ENCODE data around the gene MARCHF10.
"Not testable (repeated sequence)": the region's sequence is repeated elsewhere in the genome, so short reads cannot be mapped to it uniquely, and the experiment has no call there.

The MARCHF10 gene

DNA sequence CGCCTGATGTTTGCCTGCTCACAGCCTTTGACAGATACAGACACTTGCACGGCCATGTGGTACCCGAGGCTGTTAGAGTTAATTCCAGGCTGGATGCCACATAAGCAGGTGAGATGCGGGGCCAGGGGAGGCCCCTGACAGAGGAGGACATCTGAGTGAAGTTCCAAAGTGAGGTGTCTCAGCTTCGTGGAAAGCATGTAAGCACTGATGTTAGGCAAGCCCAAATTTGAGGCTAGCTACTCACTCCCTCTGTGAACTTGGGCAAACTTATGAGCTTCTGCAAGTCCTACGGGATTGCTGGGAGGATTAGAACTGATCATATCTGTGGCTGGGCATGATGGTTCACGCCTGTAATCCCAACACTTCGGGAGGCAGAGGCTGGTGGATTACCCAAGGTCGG, 39.3 kb upstream of the MARCHF10 start:
- no peak overlapping the region for H2BK12ac ChIP-seq (ENCODE audit: low read length in 2 of 2)
- no peak overlapping the region for H2BK120ac ChIP-seq (ENCODE audit: low read depth, low read length)
- no peaks in the 10 kb centered on the region for H3K4me1 ChIP-seq (ENCODE audit: control insufficient read depth, insufficient read depth, low read depth, low read length)

DNA sequence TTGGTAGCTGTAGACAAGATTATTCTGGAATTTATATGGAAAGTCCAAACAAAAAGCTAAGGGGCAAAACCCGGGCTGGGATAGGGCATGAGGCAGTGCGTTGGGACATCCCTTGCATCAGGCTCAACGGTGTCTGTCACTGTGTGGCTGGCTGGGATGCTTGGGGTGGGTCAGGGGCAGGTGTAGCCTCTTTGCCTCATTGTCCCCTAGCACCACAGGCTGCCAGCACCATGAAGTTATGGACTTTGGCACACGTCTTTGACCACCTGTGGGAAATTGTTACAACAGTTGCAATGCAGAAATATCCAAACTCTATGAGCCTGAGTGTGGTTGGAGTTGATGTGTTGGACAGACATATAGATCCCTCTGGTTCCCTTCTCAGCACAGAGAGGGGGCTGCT, 32.8 kb upstream of the MARCHF10 start:
- Histone ChIP-seq H3K4ac (ENCODE audit: low read depth in 1 of 2, low read length in 2 of 2) (no peak overlapping the region), H2AFZ (ENCODE audit: low read depth, low read length) (no peak overlapping the region)
- 95% methylated on average over 4 of the region's 4 CpGs for WGBS

More for the DNA sequence above, 39.3 kb upstream of the MARCHF10 start:
- no peak overlapping the region for H2AFZ ChIP-seq (ENCODE audit: low read depth, low read length)
- H4K8ac ChIP-seq (ENCODE audit: low read length): no peak overlapping the region
- no peaks in the 10 kb centered on the region for H3K79me1 ChIP-seq (replicated peaks; ENCODE audit: low read length, poor library complexity, severe bottlenecking)
- no peak overlapping the region for H4K91ac ChIP-seq (ENCODE audit: low read length)
- H3K9ac ChIP-seq (ENCODE audit: low read length): no peak overlapping the region
- no peak overlapping the region for H2AK5ac ChIP-seq (ENCODE audit: low read length, severe bottlenecking)
- no peak overlapping the region for H3K27ac ChIP-seq (ENCODE audit: low read length, poor library complexity, severe bottlenecking)
- H3K4ac ChIP-seq (ENCODE audit: low read depth in 1 of 2, low read length in 2 of 2): no peak overlapping the region
- H3K18ac ChIP-seq (ENCODE audit: low read depth in 1 of 2, low read length in 2 of 2): no peak overlapping the region
- no peak overlapping the region for H2BK5ac ChIP-seq (ENCODE audit: low read depth, low read length, poor library complexity, severe bottlenecking)
- no peak overlapping the region for H3K14ac ChIP-seq (ENCODE audit: low read length in 2 of 2)
- no peak for DNase-seq
- H3K27me3 ChIP-seq (ENCODE audit: control insufficient read depth in 1 of 2, insufficient read depth in 1 of 2, low read length in 2 of 2): peaks cover 0 to under 1% of the 10 kb centered on the region in 2 experiments
- no peak overlapping the region for H3K4me2 ChIP-seq (ENCODE audit: low read length, poor library complexity, severe bottlenecking)
- no peaks in the 10 kb centered on the region for H3K36me3 ChIP-seq (ENCODE audit: control insufficient read depth in 1 of 2, insufficient read depth in 2 of 2, low read depth in 1 of 2, low read length in 2 of 2)
- no peak overlapping the region for H3K4me3 ChIP-seq (ENCODE audit: insufficient read depth in 1 of 2, low read depth in 1 of 2, low read length in 2 of 2)
- no peak overlapping the region for H3K23ac ChIP-seq (ENCODE audit: low read length in 2 of 2)
- 80% methylated on average over 9 of the region's 9 CpGs for WGBS
- H3K9me3 ChIP-seq (ENCODE audit: control insufficient read depth, low read length): no peaks in the 10 kb centered on the region
- no peak overlapping the region for H2BK15ac ChIP-seq (ENCODE audit: low read depth, poor library complexity, severe bottlenecking)

GRCh38 chr17:62833816-62834215, 25.7 kb upstream of the MARCHF10 start:
- H3K36me3 ChIP-seq (ENCODE audit: control insufficient read depth in 1 of 2, insufficient read depth in 2 of 2, low read depth in 1 of 2, low read length in 2 of 2); H3K9me3 ChIP-seq (ENCODE audit: control insufficient read depth, low read length); H4K8ac ChIP-seq (ENCODE audit: low read length); H2BK5ac ChIP-seq (ENCODE audit: low read depth, low read length, poor library complexity, severe bottlenecking); H2BK12ac ChIP-seq (ENCODE audit: low read length in 2 of 2); H3K4ac ChIP-seq (ENCODE audit: low read depth in 1 of 2, low read length in 2 of 2); H3K4me2 ChIP-seq (ENCODE audit: low read length, poor library complexity, severe bottlenecking); H3K27ac ChIP-seq (ENCODE audit: low read length, poor library complexity, severe bottlenecking); H3K27me3 ChIP-seq (ENCODE audit: control insufficient read depth in 1 of 2, insufficient read depth in 1 of 2, low read length in 2 of 2); H2BK15ac ChIP-seq (ENCODE audit: low read depth, poor library complexity, severe bottlenecking); H3K79me1 ChIP-seq (replicated peaks; ENCODE audit: low read length, poor library complexity, severe bottlenecking); H4K91ac ChIP-seq (ENCODE audit: low read length); DNase-seq; H3K4me3 ChIP-seq (ENCODE audit: insufficient read depth in 1 of 2, low read depth in 1 of 2, low read length in 2 of 2); H3K23ac ChIP-seq (ENCODE audit: low read length in 2 of 2); H3K4me1 ChIP-seq (ENCODE audit: control insufficient read depth, insufficient read depth, low read depth, low read length); H3K14ac ChIP-seq (ENCODE audit: low read length in 2 of 2); H2AFZ ChIP-seq (ENCODE audit: low read depth, low read length); H2BK120ac ChIP-seq (ENCODE audit: low read depth, low read length); H3K9ac ChIP-seq (ENCODE audit: low read length); H2AK5ac ChIP-seq (ENCODE audit: low read length, severe bottlenecking); H3K18ac ChIP-seq (ENCODE audit: low read depth in 1 of 2, low read length in 2 of 2): not testable (repeated sequence)
- 100% methylated on average over 4 of the region's 4 CpGs for WGBS

More for the DNA sequence above, 32.8 kb upstream of the MARCHF10 start:
- Histone ChIP-seq H3K4me1 (ENCODE audit: control insufficient read depth, insufficient read depth, low read depth, low read length) (no peaks in the 10 kb centered on the region), H2BK5ac (ENCODE audit: low read depth, low read length, poor library complexity, severe bottlenecking) (no peak overlapping the region), H3K18ac (ENCODE audit: low read depth in 1 of 2, low read length in 2 of 2) (no peak overlapping the region), H3K9ac (ENCODE audit: low read length) (no peak overlapping the region), H4K91ac (ENCODE audit: low read length) (no peak overlapping the region), H3K79me1 (replicated peaks; ENCODE audit: low read length, poor library complexity, severe bottlenecking) (no peaks in the 10 kb centered on the region), H4K8ac (ENCODE audit: low read length) (no peak overlapping the region), H3K23ac (ENCODE audit: low read length in 2 of 2) (no peak overlapping the region), H3K27ac (ENCODE audit: low read length, poor library complexity, severe bottlenecking) (no peak overlapping the region), H2BK120ac (ENCODE audit: low read depth, low read length) (no peak overlapping the region), H2AK5ac (ENCODE audit: low read length, severe bottlenecking) (no peak overlapping the region), H2BK12ac (ENCODE audit: low read length in 2 of 2) (no peak overlapping the region), H3K9me3 (ENCODE audit: control insufficient read depth, low read length) (no peaks in the 10 kb centered on the region), H3K4me3 (ENCODE audit: insufficient read depth in 1 of 2, low read depth in 1 of 2, low read length in 2 of 2) (no peak overlapping the region), H2BK15ac (ENCODE audit: low read depth, poor library complexity, severe bottlenecking) (no peak overlapping the region), H3K27me3 (ENCODE audit: control insufficient read depth in 1 of 2, insufficient read depth in 1 of 2, low read length in 2 of 2) (no peaks in the 10 kb centered on the region), H3K14ac (ENCODE audit: low read length in 2 of 2) (no peak overlapping the region), H3K4me2 (ENCODE audit: low read length, poor library complexity, severe bottlenecking) (no peak overlapping the region), H3K36me3 (ENCODE audit: control insufficient read depth in 1 of 2, insufficient read depth in 2 of 2, low read depth in 1 of 2, low read length in 2 of 2) (no peaks in the 10 kb centered on the region)
- DNase-seq: no peak

GRCh38 chr17:62832405-62832804, 24.3 kb upstream of the MARCHF10 start:
- Histone ChIP-seq H3K9me3 (ENCODE audit: control insufficient read depth, low read length) (no peaks in the 10 kb centered on the region), H3K4me3 (ENCODE audit: insufficient read depth in 1 of 2, low read depth in 1 of 2, low read length in 2 of 2) (no peak overlapping the region), H3K36me3 (ENCODE audit: control insufficient read depth in 1 of 2, insufficient read depth in 2 of 2, low read depth in 1 of 2, low read length in 2 of 2) (no peaks in the 10 kb centered on the region), H3K79me1 (replicated peaks; ENCODE audit: low read length, poor library complexity, severe bottlenecking) (no peaks in the 10 kb centered on the region), H2BK5ac (ENCODE audit: low read depth, low read length, poor library complexity, severe bottlenecking) (no peak overlapping the region), H3K4ac (ENCODE audit: low read depth in 1 of 2, low read length in 2 of 2) (no peak overlapping the region), H3K4me2 (ENCODE audit: low read length, poor library complexity, severe bottlenecking) (no peak overlapping the region), H3K4me1 (ENCODE audit: control insufficient read depth, insufficient read depth, low read depth, low read length) (peaks cover 2% of the 10 kb centered on the region), H2BK120ac (ENCODE audit: low read depth, low read length) (no peak overlapping the region), H4K8ac (ENCODE audit: low read length) (no peak overlapping the region), H3K27me3 (ENCODE audit: control insufficient read depth in 1 of 2, insufficient read depth in 1 of 2, low read length in 2 of 2) (no peaks in the 10 kb centered on the region), H3K14ac (ENCODE audit: low read length in 2 of 2) (no peak overlapping the region), H2AK5ac (ENCODE audit: low read length, severe bottlenecking) (no peak overlapping the region), H3K23ac (ENCODE audit: low read length in 2 of 2) (no peak overlapping the region), H2BK15ac (ENCODE audit: low read depth, poor library complexity, severe bottlenecking) (no peak overlapping the region), H4K91ac (ENCODE audit: low read length) (no peak overlapping the region), H2BK12ac (ENCODE audit: low read length in 2 of 2) (no peak overlapping the region), H3K18ac (ENCODE audit: low read depth in 1 of 2, low read length in 2 of 2) (no peak overlapping the region), H2AFZ (ENCODE audit: low read depth, low read length) (no peak overlapping the region), H3K27ac (ENCODE audit: low read length, poor library complexity, severe bottlenecking) (no peak overlapping the region), H3K9ac (ENCODE audit: low read length) (no peak overlapping the region)
- 100% methylated on average over 1 of the region's 1 CpG for WGBS
- no peak for DNase-seq

Measured in mesenchymal stem cell (in vitro differentiated cells and primary cell).